GM18873 (cell line): Measurements from ENCODE around the gene CELF2.
"Not testable (repeated sequence)": the region's sequence is repeated elsewhere in the genome, so short reads cannot be mapped to it uniquely, and the experiment has no call there.

Experiments
- ATAC-seq: cut with Tn5 transposase; IDR thresholded peaks from one replicate; pipeline ENCODE4 v1.9.1; 2021; ENCODE audit warnings: mild to moderate bottlenecking, moderate library complexity, moderate number of reproducible peaks; ENCODE audit not compliant: unreplicated experiment, low FRiP score

CELF2 gene

GRCh38 chr10:11357439-11357838, 339.8 kb downstream of the CELF2 start:
- no peak for ATAC-seq

GRCh38 chr10:11358011-11358410, 340.3 kb downstream of the CELF2 start:
- no peak for ATAC-seq

- ATAC-seq: no peak
These were observed 341.4 kb downstream of the CELF2 start for GRCh38 chr10:11358923-11359575.

GRCh38 chr10:11359869-11360268, 342.2 kb downstream of the CELF2 start:
- ATAC-seq: no peak

- ATAC-seq: no peak
These were observed 345.8 kb downstream of the CELF2 start for GRCh38 chr10:11363497-11363896.

GRCh38 chr10:11364241-11364640, 346.6 kb downstream of the CELF2 start:
- ATAC-seq: no peak

- ATAC-seq: not testable (repeated sequence)
These were observed 349.2 kb downstream of the CELF2 start for GRCh38 chr10:11366889-11367288.

GRCh38 chr10:11367505-11367904, 349.8 kb downstream of the CELF2 start:
- no peak for ATAC-seq

- no peak for ATAC-seq
These were observed 356.1 kb downstream of the CELF2 start for GRCh38 chr10:11373717-11374171.

GRCh38 chr10:11377267-11377666, 359.6 kb downstream of the CELF2 start:
- no peak for ATAC-seq

GRCh38 chr10:11378835-11379234, 361.2 kb downstream of the CELF2 start:
- ATAC-seq: no peak

GRCh38 chr10:11379771-11380170, 362.1 kb downstream of the CELF2 start:
- no peak for ATAC-seq

- ATAC-seq: no peak
These were observed 363.4 kb downstream of the CELF2 start for GRCh38 chr10:11381023-11381422.

- ATAC-seq: no peak
These were observed 363.8 kb downstream of the CELF2 start for GRCh38 chr10:11381511-11381910.

GRCh38 chr10:11382187-11382586, 364.5 kb downstream of the CELF2 start:
- ATAC-seq: no peak

- ATAC-seq: no peak
These were observed 368.4 kb downstream of the CELF2 start for GRCh38 chr10:11386044-11386443.
